ENCODE data around the gene RELB. TPM values are rescaled to one million over a fixed set of nuclear protein-coding genes. Genes with fewer than 3 reads are reported as not detected.

RELB gene
- total RNA-seq, 1 experiment from 2014 or later = 11.9 TPM

DNA sequence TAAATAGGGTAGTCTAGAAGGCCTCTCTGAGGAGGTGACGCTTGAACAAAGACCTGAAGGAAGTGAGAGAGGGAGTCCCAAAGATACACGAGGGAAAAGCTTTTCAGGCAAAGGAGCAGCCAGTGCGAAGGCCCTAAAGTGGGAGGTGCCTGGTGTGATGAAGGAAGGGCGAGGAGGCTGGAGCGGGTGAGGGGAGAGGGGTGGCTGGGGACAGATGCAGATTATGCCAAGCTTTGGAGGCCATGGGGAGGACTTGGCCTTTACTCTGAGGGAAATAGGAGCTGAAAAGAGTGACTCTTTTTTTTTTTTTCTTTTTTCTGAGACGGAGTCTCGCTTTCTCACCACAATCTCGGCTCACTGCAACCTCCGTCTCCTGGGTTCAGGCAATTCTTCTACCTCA lies 43.2 kb upstream of the RELB start:
- no TSS peak for BruUV-seq (replicated peaks)
- Histone ChIP-seq H3K27me3 (replicated peaks; ENCODE audit: insufficient read depth, low read depth, low read length, poor library complexity) (no peaks in the 10 kb centered on the region), H3K27ac (ENCODE audit: low read depth, low read length, poor library complexity, severe bottlenecking) (no peak overlapping the region), H3K9me3 (ENCODE audit: low read depth, low read length, poor library complexity, severe bottlenecking) (no peaks in the 10 kb centered on the region), H3K4me1 (ENCODE audit: insufficient read depth, low read length, poor library complexity, severe bottlenecking) (peaks cover 15% of the 10 kb centered on the region), H3K36me3 (ENCODE audit: insufficient read depth, low read length, poor library complexity, severe bottlenecking) (peaks cover 6% of the 10 kb centered on the region), H3K4me3 (ENCODE audit: low read depth, low read length, poor library complexity, severe bottlenecking) (no peak overlapping the region)
- intact Hi-C loops (cut with micrococcal nuclease; ENCODE audit: unreplicated experiment) = loop anchor here (10.0 kb wide), 1 partner anchor 273 kb away; no protein-coding TSS in a partner anchor
- ChIA-PET CTCF (no interaction called here), POLR2A (ENCODE audit: low non-redundant PET) (no interaction called here)
- no peak for DNase-seq (ENCODE audit: low spot score)
- TF ChIP-seq, protein P1, sequence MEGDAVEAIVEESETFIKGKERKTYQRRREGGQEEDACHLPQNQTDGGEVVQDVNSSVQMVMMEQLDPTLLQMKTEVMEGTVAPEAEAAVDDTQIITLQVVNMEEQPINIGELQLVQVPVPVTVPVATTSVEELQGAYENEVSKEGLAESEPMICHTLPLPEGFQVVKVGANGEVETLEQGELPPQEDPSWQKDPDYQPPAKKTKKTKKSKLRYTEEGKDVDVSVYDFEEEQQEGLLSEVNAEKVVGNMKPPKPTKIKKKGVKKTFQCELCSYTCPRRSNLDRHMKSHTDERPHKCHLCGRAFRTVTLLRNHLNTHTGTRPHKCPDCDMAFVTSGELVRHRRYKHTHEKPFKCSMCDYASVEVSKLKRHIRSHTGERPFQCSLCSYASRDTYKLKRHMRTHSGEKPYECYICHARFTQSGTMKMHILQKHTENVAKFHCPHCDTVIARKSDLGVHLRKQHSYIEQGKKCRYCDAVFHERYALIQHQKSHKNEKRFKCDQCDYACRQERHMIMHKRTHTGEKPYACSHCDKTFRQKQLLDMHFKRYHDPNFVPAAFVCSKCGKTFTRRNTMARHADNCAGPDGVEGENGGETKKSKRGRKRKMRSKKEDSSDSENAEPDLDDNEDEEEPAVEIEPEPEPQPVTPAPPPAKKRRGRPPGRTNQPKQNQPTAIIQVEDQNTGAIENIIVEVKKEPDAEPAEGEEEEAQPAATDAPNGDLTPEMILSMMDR (conservative IDR thresholded peaks at IDR 0.05; ENCODE audit: low read depth, low read length) = no peak
- no peak for TF ChIP-seq EZH2 (IDR thresholded peaks at IDR 0.05; ENCODE audit: borderline replicate concordance, low read depth, low read length, poor library complexity, severe bottlenecking)

GRCh38 chr19:44959691-44960090 lies 41.6 kb upstream of the RELB start:
- Histone ChIP-seq H3K36me3 (ENCODE audit: insufficient read depth, low read length, poor library complexity, severe bottlenecking) (peaks cover 6% of the 10 kb centered on the region), H3K27me3 (replicated peaks; ENCODE audit: insufficient read depth, low read depth, low read length, poor library complexity) (no peaks in the 10 kb centered on the region), H3K27ac (ENCODE audit: low read depth, low read length, poor library complexity, severe bottlenecking) (no peak overlapping the region), H3K4me1 (ENCODE audit: insufficient read depth, low read length, poor library complexity, severe bottlenecking) (peaks cover 9% of the 10 kb centered on the region), H3K4me3 (ENCODE audit: low read depth, low read length, poor library complexity, severe bottlenecking) (no peak overlapping the region), H3K9me3 (ENCODE audit: low read depth, low read length, poor library complexity, severe bottlenecking) (no peaks in the 10 kb centered on the region)
- no TSS peak for BruUV-seq (replicated peaks)
- no peak for TF ChIP-seq EZH2 (IDR thresholded peaks at IDR 0.05; ENCODE audit: borderline replicate concordance, low read depth, low read length, poor library complexity, severe bottlenecking)
- TF ChIP-seq, protein P1 (conservative IDR thresholded peaks at IDR 0.05; ENCODE audit: low read depth, low read length) = no peak
- ChIA-PET CTCF (no interaction called here), POLR2A (ENCODE audit: low non-redundant PET) (no interaction called here)
- intact Hi-C loops (cut with micrococcal nuclease; ENCODE audit: unreplicated experiment) = loop anchor here (10.0 kb wide), 1 partner anchor 275 kb away; no protein-coding TSS in a partner anchor
- no peak for DNase-seq (ENCODE audit: low spot score)

- Histone ChIP-seq H3K27me3 (replicated peaks; ENCODE audit: insufficient read depth, low read depth, low read length, poor library complexity) (no peaks in the 10 kb centered on the region), H3K9me3 (ENCODE audit: low read depth, low read length, poor library complexity, severe bottlenecking) (no peaks in the 10 kb centered on the region), H3K4me1 (ENCODE audit: insufficient read depth, low read length, poor library complexity, severe bottlenecking) (peaks cover 5% of the 10 kb centered on the region), H3K36me3 (ENCODE audit: insufficient read depth, low read length, poor library complexity, severe bottlenecking) (peaks cover 6% of the 10 kb centered on the region), H3K4me3 (ENCODE audit: low read depth, low read length, poor library complexity, severe bottlenecking) (no peak overlapping the region), H3K27ac (ENCODE audit: low read depth, low read length, poor library complexity, severe bottlenecking) (no peak overlapping the region)
- TF ChIP-seq, protein P1 (conservative IDR thresholded peaks at IDR 0.05; ENCODE audit: low read depth, low read length) = no peak
- TF ChIP-seq EZH2 (IDR thresholded peaks at IDR 0.05; ENCODE audit: borderline replicate concordance, low read depth, low read length, poor library complexity, severe bottlenecking) = no peak
- POLR2A ChIA-PET (ENCODE audit: low non-redundant PET) = no interaction called here
- DNase-seq (ENCODE audit: low spot score) = no peak
- intact Hi-C loops (cut with micrococcal nuclease; ENCODE audit: unreplicated experiment) = no loop called here
- no TSS peak for BruUV-seq (replicated peaks)
- CTCF ChIA-PET = interaction anchor here (0.6 kb wide), 1 partner anchor 372 kb away, joined by 10 read pairs; no protein-coding TSS in a partner anchor
These were observed 40.1 kb upstream of the RELB start for GRCh38 chr19:44960906-44961728.

All from A673 (cell line).